HG03025 (cell line): ENCODE results near the gene RCBTB1.

Source experiments
- ATAC-seq: cut with Tn5 transposase; IDR thresholded peaks from one replicate; pipeline ENCODE4 v1.9.1; 2021; ENCODE audit warnings: mild to moderate bottlenecking, moderate library complexity; ENCODE audit not compliant: unreplicated experiment, low FRiP score

RCBTB1 gene

DNA sequence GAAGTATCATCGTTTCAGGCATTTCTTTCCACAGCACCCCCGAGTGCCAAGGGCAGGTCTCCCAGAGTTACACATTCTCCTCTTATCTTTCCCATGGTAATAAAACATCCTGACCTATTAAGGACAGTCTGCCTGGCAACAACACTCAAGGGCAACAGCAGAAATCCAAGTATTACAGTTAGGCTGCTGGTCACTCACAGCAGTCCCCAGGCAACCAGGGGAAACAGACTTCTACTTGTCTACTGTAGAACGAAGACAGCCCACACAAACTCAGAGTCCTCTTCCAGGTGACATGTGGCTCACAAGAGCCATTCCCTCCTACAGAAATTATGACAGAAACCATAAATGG lies 24.3 kb downstream of the RCBTB1 start:
- no peak for ATAC-seq

DNA sequence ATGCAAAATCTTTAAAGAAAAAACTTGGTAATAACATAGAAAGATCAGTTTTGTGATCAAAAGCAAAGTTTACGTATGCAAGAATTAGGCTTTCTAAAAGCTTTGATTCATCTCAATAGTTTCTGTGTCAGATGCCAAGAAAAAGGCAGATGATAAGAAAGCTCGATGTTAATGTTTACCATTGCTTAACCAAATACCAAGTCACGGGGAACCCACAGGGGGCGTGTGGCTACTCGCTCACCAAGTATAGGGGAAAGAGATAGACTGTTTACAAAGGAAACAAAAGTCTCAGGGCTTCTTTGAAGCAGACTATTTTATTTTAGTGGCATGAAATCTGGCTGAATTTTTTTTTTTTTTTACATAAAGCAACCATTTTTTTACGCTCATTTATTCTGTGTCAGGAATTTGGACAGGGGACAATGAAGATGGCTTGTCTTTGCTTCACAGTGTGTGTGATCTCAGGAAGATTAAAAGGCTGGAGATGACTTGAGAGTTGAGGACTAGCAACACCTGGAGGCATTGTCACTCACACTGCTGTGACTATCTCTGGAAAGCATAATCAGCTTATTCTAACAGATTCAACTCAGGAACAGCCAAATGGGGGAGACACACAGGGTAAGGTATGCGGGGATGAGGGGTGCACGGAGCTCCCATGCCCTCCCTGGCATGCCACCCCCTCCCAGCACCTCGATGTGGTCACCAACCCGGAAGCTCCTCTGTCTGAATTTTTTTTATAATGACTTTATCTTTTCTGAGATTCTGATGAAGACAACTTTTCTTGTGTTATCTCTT lies 24.9 kb downstream of the RCBTB1 start:
- no peak for ATAC-seq

- no peak for ATAC-seq
Measured at GRCh38 chr13:49559006-49559405, 26.4 kb downstream of the RCBTB1 start.

- no peak for ATAC-seq
Measured at GRCh38 chr13:49554387-49554786, 31.0 kb downstream of the RCBTB1 start.

DNA sequence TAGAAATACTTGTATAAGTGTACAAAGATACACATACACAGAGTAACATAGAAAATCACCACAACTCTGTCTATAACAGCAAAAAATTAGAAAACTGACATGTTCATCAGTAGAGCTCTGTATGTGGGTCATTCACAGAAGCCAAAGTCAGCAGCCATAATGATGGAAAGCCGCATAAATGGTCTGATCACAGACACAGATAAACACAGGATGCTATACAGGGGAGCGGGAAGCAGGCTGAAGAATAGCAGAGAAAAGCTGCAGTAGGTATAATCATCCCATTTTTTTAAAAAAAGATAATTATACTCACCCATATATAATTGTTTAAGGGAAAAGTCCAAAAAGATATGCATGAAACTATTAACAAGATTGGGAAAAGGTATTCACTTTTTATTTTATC lies 31.5 kb downstream of the RCBTB1 start:
- no peak for ATAC-seq

DNA sequence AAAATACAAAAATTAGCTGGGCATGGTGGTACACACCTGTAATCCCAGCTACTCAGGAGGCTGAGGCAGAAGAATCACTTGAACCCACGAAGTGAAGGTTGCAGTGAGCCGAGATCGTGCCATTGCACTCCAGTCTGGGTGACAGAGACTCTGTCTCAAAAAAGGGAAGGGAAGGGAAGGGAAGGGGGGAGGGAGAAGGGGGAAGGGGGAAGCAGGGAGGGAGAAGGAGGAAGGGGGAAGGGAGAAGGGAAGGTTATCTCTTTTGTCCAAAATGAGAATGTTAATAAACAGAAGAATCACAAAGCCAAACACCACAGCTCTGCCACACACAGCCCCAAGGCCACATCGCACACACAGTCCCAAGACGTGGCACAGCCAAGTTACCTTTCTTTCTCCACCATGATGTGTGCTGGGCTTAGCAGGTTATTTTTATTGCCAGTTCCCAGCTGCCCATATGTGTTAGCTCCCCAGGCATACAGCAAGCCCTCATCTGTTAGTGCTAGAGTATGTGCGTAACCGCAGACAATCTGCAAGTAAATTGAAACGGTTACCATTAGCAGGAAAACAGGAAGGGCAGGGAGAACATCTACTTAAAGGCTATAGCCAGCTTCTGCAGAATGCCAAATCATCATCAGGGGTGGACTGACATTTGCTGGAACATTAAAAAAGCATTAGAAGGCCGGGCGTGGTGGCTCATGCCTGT lies 34.3 kb downstream of the RCBTB1 start:
- no peak for ATAC-seq

GRCh38 chr13:49549289-49549688 lies 36.1 kb downstream of the RCBTB1 start:
- no peak for ATAC-seq

- ATAC-seq = no peak
Measured at GRCh38 chr13:49546561-49546960, 38.8 kb downstream of the RCBTB1 start.

- ATAC-seq = no peak
Measured at GRCh38 chr13:49545661-49546060, 39.7 kb downstream of the RCBTB1 start.

DNA sequence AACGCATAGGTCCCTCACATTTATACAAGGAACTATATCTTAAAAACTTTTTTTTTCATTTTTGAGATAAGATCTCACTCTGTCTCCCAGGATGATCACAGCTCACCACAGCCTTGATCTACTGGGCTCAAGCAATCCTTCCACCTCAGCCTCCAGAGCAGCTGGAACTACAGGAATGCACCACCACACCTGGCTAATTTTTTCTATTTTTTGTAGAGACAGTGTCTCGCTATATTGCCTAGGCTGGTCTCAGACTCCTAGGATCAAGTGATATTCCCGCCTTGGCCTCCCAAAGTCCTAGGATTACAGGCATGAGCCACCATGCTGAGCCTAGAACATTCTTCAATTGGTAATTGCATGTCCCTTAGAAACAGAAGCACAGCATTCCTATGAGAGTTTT lies 41.7 kb downstream of the RCBTB1 start:
- ATAC-seq = no peak

- ATAC-seq = no peak
Measured at GRCh38 chr13:49540552-49540951, 44.8 kb downstream of the RCBTB1 start.

DNA sequence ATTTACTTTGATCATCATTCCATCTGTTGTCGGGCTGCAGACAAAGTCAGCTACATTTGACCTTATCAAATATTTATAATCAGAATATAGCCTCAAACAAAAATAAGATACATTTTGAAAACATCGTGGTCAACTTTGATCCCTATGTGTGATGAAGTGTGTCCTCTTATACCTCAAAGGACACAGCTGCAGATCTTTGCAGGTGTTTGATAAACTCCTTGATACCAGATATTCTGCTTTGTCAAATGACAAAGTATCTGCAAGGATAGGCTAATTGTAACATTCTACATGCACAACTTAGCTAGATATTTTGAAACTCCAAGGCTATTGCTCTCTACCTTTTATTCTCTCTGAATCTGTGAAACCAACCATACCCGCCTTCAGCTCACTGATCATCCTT lies 45.6 kb downstream of the RCBTB1 start:
- no peak for ATAC-seq

DNA sequence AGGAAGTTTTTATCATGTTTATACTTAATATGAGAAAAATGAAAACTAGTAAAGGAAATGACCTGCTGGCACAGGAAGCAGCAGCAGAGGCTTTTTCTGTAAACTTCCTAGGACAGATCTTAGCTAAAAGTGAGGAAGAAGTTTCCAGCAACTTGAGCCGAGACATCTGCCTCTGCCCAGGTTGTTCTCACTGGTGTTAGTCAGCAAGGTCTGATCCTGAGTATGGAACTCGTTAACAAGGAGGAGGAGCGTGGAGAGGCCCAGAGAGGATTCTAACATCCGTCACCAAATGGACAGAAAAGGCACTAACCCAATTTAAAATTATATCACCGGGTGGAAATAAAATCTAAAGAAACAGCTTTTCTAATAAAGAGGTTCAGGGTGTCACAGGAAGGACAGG lies 46.0 kb downstream of the RCBTB1 start:
- ATAC-seq = no peak

GRCh38 chr13:49538404-49538803 lies 47.0 kb downstream of the RCBTB1 start:
- ATAC-seq = no peak

DNA sequence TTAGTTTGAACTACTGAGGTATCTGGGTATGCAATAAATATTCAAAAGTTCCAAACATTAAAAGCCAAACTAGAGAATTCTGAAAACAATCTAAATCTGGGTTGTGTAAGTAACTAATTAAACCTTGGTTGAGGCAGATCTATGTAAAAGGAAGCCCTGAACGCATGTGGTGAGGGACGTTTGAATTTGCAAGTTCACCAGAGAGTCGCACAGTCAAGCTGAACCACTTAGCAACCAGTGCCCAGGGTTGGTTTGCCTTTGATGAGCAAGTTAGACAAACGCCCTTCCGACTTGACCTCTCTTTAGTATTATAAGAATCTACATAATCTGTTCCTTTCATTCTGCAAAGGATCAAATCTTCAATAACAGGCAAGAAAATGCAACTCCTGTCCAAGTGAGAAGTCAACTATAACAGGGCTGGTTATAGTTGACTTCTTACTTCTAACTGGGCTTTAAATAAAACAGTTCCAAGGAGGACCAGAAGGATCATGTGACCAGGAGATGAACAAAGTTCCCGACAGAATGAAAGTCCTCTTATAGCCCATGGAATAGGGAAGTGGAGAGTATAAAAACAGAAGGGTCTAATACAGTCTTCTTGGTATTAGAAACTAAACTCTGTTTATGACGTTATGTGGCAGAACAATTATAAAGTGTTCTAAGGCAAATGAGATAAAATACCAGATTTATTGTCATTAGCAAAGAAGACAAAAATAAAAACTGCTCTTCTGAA lies 49.0 kb downstream of the RCBTB1 start:
- no peak for ATAC-seq

DNA sequence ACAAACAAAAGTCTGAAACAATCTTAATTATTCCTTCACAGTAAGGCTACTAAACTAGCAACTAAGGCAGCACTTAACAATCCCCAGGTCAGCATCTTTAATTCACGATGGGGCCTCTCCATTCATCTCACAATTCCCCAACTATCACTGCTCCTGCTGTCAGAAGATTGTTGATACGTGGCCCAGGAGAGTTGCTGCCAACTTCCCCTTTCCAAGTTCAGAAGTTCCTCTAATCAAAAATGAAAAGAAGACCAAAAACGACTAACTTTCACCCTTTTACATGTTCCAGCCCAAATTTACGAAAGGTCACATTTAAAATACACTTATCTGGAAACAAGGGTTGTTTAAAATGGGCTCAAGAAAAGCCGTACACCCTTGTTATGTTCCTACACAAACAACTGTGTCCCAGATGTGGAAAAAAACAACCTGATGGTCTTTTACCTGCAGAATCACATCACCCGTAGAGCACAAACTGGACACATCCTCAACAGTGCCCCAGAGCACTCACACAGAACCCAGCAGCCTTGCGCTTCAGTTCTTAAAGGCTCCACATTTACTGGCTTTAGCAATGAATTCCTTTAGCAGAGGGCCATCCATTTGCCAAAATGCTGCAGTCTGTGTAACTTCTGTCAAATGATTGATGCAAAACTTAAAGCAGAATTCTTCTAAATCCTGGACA lies 51.6 kb downstream of the RCBTB1 start:
- ATAC-seq = no peak

DNA sequence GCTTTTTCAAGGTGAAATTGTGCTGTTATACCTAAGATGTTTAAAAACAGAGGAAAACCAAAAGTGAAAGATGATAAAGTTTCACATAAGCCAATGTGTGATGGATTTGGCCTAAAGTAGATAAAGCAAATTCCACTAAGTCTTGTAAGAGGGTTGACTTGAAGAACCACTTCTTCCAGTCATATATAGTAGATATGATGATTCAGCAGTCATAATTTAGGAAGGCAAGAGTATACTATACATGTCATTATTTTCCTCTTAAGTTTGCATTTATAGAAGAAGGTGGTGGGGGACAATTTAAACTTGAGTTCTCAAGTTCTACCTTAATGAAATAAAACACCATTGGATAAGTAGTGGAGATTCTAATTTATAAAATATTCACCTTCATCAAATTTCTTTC lies 52.3 kb downstream of the RCBTB1 start:
- ATAC-seq = no peak

GRCh38 chr13:49532593-49532992 lies 52.8 kb downstream of the RCBTB1 start:
- ATAC-seq = no peak

DNA sequence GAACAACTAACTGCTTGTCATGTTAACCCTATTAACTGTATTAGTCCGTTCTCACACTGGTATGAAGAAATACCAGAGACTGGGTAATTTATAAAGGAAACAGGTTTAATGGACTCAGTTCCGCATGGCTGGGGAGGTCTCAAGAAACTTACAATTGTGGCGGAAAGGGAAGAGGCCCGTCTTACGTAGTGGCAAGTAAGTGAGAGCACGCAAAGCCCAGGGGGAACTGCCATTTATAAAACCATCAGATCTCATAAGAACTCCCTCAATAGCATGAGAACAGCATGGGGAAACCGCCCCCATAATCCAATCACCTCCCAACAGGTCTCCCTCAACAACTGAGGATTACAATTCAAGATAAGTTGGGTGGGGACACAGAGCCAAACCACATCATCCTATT lies 54.9 kb downstream of the RCBTB1 start:
- ATAC-seq = no peak

- no peak for ATAC-seq
Measured at GRCh38 chr13:49528161-49528560, 57.2 kb downstream of the RCBTB1 start.

- ATAC-seq = no peak
Measured at GRCh38 chr13:49527123-49527522, 58.2 kb downstream of the RCBTB1 start.
